GM18499 (cell line): ENCODE results near the gene KBTBD4.
"Not testable (repeated sequence)": the region's sequence is repeated elsewhere in the genome, so short reads cannot be mapped to it uniquely, and the experiment has no call there.

Source experiments
- ATAC-seq: cut with Tn5 transposase; IDR thresholded peaks from one replicate; pipeline ENCODE4 v1.9.1; 2021; ENCODE audit warnings: moderate number of reproducible peaks; ENCODE audit not compliant: insufficient read depth, unreplicated experiment

Gene KBTBD4

GRCh38 chr11:47564366-47564765 lies 14.4 kb downstream of the KBTBD4 start:
- ATAC-seq: not testable (repeated sequence)

- not testable (repeated sequence) for ATAC-seq
Observed at GRCh38 chr11:47562393-47562792, 16.4 kb downstream of the KBTBD4 start.

DNA sequence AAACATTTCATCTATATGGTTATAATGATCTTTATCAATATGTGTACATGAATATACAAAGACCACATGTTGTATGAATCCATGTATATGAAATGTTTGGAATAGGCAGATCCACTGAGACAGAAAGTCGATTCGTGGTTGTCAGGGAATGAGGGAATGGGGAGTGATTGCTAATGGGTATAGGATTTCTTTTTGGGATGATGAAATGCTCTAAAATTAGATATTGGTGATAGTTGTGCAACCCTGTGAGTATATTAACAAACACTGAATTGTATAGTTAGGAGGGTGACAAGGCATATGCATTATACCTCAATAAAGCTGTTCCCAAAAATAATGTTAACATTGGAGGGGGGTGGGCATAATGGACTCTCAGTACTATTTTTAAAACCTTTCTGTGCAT lies 18.3 kb downstream of the KBTBD4 start:
- no peak for ATAC-seq

- no peak for ATAC-seq
Observed at GRCh38 chr11:47558695-47559094, 20.1 kb downstream of the KBTBD4 start.

DNA sequence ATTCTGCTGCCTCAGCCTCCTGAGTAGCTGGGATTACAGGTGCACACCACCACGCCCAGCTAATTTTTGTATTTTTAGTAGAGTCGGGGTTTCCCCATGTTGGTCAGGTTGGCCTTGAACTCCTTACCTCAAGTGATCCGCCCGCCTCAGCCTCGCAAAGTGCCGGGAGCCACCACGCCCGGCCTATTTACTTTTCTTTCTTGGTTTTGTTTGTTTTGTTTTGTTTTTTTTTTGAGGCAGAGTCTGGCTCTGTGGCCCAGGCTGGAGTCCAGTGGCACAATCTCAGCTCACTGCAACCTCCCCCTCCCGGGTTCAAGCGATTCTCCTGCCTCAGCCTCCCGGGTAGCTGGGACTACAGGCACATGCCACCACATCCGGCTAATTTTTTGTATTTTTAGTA lies 21.8 kb downstream of the KBTBD4 start:
- ATAC-seq: not testable (repeated sequence)

DNA sequence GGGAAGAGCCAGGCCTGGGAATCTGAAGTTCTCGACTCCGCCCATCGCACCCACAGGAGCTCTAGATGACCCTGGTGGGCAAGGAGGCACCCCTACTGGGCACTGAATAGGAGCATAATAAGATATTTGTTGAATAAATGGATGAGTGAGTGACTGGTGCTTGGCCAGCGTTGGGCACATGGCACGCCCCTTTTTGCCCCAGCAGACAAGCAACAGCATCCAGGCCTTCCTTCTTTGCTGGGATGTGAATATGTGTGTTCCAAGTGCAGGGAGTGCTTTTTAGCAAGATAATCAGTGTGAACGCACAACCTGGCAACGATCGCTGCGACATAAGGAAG lies 25.4 kb downstream of the KBTBD4 start:
- ATAC-seq: peak; percentile 25

DNA sequence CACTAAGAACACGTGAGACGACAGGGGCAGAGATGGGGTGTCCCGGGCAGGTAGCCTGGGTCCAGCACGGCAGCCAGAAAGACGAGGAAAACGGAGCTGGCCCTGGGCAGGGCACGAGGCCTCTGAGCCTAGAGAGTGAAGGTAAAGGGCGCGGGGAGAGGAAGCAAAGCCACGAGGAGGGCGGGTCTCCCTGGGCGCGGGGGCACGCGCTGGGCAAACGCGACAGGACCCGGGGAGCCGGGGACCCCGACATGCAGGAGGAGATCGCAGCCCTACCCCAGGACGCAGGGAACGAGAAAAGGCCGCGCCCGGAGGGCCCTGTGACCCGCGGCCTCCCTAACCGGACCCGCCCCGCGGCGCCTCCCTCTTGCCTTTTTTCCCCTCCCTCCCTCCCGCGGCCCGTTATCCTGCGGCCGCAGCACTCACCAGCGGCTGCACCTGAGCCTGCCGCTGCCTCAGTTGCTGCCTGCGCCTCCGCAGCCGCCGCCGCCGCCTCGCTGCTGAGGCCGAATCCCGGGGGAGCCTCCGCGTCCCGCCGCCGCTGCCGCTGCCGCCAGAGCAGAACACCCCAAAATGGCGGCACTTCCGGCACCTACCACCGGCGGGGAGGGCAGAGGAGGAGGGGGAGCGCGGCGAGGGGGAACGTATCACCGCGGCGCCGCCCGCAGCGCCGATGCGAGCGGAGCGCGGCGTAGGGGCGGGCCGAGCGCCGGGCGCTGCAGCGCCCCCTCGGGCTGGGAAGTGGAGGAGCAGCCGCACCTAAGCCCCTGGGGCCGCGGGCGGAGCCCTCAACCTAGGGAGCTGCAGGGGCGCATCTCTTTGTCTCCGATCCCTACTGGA lies 26.0 kb downstream of the KBTBD4 start, which contains the start of gene CELF1:
Gene CELF1 (minus strand): TSS at position 567 of the 840 bp plus-strand sequence. CDS start 53,609 bp downstream, outside the sequence.
- ATAC-seq: peak; percentile 62

DNA sequence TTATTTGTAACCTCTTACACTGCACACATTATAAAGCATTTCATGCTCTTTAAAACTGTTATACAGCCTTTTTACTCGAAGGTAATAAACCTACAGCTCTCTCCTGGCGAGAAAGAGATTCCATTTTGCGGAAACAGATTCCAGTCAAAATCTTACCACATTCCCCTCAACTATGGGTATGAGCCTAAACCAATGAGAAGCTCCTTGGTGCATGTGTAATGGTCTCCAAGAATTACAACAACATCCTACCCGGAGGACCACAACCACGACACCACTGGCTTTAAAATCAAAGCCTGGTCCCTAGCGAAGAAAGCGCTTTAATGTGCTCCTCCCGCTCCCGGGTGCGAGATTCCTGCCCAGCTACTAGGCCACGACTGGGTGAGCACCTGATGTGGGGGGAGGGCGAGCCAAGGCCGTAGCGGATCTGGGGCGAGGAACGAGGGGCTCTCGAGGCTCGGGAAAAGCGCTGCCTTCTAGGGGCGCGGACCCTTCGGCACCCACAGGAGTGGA lies 26.7 kb downstream of the KBTBD4 start:
- ATAC-seq: no peak

DNA sequence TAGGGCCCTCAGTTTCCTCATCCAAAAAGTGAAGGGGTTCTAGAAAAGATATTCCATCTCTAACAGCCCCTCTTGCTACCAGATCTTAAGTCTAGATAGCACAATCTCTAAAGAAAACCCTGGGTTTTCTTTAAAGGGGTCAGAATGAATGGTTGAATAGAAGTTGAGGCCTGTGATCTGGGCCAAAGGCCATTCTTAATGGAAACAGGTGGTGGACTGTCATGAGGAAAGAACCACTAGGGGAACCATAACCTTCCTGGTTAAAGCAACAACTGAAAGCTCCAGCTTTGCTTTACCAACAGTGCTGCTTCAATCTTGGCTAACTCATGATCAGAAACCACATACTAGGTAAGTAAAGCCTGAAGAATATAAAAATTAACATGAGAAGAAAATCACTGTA lies 27.7 kb downstream of the KBTBD4 start:
- no peak for ATAC-seq

- ATAC-seq: no peak
Observed at GRCh38 chr11:47550288-47551047, 28.3 kb downstream of the KBTBD4 start.

- ATAC-seq: not testable (repeated sequence)
Observed at GRCh38 chr11:47546274-47546673, 32.5 kb downstream of the KBTBD4 start.

- no peak for ATAC-seq
Observed at GRCh38 chr11:47545298-47545697, 33.5 kb downstream of the KBTBD4 start.

DNA sequence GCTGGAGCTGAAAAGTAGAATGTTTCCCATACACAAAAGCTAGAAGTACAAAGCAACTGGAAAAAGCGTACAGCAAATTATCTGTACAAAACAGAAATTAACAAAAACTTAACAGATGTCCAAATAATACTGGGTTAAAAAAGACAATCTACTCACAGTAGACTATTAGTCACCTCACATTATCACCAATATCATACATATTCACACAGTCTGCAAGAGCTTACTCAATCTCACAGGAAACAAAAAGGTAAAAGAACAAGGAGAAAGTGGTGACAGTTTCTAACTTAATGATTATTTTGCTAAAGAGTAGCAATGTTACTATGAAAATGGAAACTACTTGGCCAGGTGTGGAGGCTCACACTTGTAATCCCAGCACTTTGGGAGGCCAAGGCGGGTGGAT lies 37.7 kb downstream of the KBTBD4 start:
- no peak for ATAC-seq

- no peak for ATAC-seq
Observed at GRCh38 chr11:47539681-47540039, 39.1 kb downstream of the KBTBD4 start.

DNA sequence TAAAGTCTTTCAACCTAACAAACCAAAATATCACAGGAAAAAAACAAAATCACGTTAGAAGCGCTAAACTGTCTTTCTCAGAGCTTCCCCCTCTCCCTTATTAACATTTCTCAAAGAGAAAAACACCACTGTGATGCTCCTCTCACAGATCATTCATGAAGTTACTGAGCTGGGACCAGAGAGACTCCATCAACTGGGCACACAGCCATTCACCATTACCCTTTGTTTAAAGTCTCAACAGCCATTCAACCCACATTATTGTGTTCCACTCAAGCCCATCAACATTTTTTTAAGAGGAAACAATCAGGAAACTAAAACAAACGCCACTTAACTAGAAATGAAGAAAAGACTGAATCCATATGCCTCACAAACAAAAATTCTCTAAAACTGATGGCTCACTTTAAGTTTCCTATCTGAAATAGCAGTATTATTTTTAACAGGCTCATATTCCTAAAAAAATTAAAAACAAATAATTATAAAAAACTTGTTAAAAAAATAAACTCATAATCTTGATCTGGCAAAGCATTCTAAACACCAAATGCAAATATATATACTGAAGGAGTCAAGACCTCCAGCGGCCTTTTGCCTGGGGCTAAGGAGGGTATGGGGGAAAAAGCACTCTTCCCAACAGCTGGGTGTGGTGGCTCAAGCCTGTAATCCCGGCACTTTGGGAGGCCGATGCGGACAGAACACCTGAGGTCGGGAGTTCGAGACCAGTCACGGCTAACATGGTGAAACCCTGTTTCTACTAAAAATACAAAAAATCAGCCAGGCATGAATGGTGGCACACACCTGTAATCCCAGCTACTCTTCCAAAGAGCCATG lies 39.8 kb downstream of the KBTBD4 start:
- ATAC-seq: no peak

GRCh38 chr11:47536915-47537314 lies 41.9 kb downstream of the KBTBD4 start:
- ATAC-seq: no peak

- ATAC-seq: no peak
Observed at GRCh38 chr11:47534704-47535251, 44.0 kb downstream of the KBTBD4 start.

GRCh38 chr11:47533690-47534151 lies 45.0 kb downstream of the KBTBD4 start:
- ATAC-seq: no peak

DNA sequence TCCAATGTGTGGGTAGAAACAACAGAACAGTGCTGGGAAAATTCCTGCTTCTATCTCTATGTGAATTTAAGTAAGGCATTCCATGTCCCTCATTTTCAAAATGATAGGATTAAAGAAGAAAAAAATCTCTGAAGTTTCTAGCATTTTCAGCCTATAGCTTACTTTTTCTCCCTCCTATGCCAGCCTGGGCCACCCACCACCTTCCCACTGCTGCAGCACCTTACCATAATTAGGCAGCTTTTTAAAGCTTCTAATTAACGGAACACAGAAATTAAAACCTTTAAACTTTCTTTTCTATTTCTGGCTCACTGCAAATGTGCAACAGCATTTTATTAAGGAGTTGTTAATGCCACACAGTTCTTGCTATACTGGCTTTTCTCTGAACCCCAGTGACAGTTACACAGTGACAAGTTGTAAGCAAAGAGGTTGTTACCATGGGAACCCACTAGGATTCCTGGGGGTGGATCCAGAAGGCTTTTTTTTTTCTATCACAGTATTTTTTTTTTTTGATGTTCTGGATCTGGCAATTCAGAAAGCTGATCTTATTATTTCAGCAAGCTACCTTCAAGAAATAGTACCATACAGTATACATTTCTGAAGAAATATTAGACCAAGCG lies 46.1 kb downstream of the KBTBD4 start:
- no peak for ATAC-seq

DNA sequence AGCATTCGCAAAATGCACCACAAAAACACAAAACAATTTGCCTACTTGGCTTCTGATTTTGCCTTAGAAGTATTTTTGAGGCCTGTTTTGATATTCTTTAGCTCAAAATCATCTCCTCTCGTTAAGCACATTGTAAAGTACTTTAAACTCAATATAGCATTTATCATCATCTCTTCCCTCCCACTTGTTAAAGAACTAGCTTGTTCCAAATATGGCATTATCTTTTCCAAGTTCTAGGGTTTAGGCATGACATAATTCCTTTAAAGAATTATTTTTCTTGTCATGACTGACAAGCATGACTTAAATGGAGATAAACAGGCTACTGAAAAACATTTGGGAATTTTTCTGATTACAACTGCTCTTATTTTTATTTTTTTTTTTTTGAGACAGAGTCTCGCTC lies 47.1 kb downstream of the KBTBD4 start:
- ATAC-seq: no peak
